ENCODE data around the gene AP4M1.

Gene AP4M1, protein sequence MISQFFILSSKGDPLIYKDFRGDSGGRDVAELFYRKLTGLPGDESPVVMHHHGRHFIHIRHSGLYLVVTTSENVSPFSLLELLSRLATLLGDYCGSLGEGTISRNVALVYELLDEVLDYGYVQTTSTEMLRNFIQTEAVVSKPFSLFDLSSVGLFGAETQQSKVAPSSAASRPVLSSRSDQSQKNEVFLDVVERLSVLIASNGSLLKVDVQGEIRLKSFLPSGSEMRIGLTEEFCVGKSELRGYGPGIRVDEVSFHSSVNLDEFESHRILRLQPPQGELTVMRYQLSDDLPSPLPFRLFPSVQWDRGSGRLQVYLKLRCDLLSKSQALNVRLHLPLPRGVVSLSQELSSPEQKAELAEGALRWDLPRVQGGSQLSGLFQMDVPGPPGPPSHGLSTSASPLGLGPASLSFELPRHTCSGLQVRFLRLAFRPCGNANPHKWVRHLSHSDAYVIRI

DNA sequence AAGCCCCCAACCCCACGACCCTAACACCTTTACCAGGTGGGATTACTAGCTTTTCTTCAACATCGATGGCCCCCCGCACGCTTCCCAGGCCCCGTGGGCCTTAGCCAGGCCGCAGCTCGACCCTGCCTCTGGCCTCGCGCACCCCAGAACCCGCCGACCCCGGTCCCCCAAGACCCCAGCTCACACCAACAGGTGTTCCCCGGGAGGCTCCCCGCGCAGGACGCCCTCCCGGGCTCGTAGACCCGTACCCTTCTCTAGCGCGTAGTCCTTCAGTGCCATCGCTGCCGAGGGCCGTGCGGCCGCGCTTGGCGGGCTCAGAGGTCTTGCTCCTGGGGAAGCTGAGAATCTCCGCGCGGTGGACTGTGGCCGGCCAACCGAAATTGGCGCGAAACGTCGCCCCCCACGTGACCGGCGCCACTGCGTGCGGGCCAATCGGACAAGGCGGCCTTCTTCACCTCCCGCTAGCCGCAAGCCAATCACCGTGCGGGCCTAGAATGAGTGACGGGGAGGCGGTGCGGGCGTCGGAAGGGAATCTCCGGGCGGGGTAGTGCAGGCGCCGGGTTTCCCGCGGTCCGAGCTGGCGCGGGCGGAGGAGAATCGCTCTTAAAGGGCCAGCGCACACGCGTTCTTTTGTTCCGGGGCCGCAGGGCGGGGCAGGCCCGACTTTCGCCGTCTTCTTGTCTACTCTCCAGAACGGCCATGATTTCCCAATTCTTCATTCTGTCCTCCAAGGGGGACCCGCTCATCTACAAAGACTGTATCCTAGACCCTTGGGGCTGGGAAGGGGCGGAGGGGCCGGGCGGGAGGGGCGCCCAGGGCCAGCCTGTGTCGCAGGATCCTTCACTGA, at the start of gene AP4M1, which contains the start of gene MCM7:
AP4M1 (plus strand) TSS at position 628 of the 847 bp plus-strand sequence; CDS start at position 700, 72 bp downstream.
MCM7 (minus strand) TSS at position 382 of the 847 bp plus-strand sequence; CDS start at position 279, 103 bp downstream.
- TF ChIP-seq, protein P1, sequence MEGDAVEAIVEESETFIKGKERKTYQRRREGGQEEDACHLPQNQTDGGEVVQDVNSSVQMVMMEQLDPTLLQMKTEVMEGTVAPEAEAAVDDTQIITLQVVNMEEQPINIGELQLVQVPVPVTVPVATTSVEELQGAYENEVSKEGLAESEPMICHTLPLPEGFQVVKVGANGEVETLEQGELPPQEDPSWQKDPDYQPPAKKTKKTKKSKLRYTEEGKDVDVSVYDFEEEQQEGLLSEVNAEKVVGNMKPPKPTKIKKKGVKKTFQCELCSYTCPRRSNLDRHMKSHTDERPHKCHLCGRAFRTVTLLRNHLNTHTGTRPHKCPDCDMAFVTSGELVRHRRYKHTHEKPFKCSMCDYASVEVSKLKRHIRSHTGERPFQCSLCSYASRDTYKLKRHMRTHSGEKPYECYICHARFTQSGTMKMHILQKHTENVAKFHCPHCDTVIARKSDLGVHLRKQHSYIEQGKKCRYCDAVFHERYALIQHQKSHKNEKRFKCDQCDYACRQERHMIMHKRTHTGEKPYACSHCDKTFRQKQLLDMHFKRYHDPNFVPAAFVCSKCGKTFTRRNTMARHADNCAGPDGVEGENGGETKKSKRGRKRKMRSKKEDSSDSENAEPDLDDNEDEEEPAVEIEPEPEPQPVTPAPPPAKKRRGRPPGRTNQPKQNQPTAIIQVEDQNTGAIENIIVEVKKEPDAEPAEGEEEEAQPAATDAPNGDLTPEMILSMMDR (IDR thresholded peaks at IDR 0.05; ENCODE audit: low read depth, low read length) = no peak
- H3K4me3 ChIP-seq (ENCODE audit: low read depth, low read length) = peak within 1 kb of the TSS; percentile 66
- in situ Hi-C loops (cut with HindIII; ENCODE audit: low sequenced_read_pairs) = no loop called here
- peak; percentile 100 for DNase-seq (ENCODE audit: low read depth, low spot score)

DNA sequence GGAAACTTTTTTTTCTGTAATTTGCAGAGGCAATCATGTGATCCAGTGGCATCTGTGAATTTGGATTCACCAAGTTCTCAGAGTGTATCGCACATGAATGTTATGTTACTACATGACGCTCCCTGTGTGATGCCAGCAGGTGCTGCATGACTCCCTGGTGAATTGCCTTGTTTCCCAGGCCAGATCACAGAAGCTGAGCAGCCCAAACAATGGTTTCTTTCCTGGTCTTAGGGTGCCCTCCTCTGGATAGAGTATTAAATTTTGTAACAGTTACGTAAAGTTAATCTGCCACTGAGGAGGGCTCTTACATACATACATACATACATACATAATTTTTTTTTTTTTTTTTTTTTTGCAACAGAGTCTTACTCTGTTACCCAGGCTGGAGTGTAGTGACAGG, 48.2 kb upstream of the AP4M1 start:
- DNase-seq (ENCODE audit: low read depth, low spot score) = peak; percentile 76
- TF ChIP-seq, protein P1 (IDR thresholded peaks at IDR 0.05; ENCODE audit: low read depth, low read length) = peak; percentile 12
- in situ Hi-C loops (cut with HindIII; ENCODE audit: low sequenced_read_pairs) = no loop called here

DNA sequence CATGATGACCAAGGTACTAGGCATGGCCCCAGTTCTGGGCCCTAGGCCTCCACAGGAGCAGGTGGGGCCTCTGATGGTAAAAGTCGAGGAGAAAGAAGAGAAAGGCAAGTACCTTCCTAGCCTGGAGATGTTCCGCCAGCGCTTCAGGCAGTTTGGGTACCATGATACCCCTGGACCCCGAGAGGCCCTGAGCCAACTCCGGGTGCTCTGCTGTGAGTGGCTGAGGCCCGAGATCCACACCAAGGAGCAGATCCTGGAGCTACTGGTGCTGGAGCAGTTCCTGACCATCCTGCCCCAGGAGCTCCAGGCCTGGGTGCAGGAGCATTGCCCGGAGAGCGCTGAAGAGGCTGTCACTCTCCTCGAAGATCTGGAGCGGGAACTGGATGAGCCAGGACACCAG, 44.4 kb upstream of the AP4M1 start:
- TF ChIP-seq, protein P1 (IDR thresholded peaks at IDR 0.05; ENCODE audit: low read depth, low read length) = no peak
- no peak for DNase-seq (ENCODE audit: low read depth, low spot score)
- in situ Hi-C loops (cut with HindIII; ENCODE audit: low sequenced_read_pairs) = no loop called here
- no peak overlapping the region for H3K4me3 ChIP-seq (ENCODE audit: low read depth, low read length)

More for the DNA sequence above, 48.2 kb upstream of the AP4M1 start:
- H3K4me3 ChIP-seq (ENCODE audit: low read depth, low read length) = no peak overlapping the region

DNA sequence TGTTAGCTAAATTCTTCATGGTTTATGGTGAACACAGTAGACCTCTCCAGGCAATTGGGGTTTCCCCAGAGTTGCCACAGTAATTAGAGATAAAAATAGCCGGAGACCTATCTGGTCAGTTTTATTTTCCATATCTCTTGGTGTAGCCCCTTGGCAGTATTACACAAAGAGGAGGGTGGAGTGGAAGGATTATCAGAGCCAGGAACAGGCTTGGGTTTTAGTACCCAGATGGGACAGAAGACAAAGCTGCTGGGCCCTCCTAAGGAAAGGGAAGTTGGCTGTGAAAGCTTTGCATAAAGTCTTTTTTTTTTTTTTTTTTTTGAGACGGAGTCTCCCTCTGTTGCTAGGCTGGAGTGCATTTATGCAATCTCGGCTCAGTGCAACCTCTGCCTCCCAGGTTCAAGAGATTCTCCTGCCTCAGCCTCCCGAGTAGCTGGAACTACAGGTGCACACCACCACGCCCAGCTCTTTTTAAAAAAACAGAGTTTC, 42.1 kb upstream of the AP4M1 start:
- no peak for DNase-seq (ENCODE audit: low read depth, low spot score)
- in situ Hi-C loops (cut with HindIII; ENCODE audit: low sequenced_read_pairs) = no loop called here
- H3K4me3 ChIP-seq (ENCODE audit: low read depth, low read length) = no peak overlapping the region
- TF ChIP-seq, protein P1 (IDR thresholded peaks at IDR 0.05; ENCODE audit: low read depth, low read length) = no peak

DNA sequence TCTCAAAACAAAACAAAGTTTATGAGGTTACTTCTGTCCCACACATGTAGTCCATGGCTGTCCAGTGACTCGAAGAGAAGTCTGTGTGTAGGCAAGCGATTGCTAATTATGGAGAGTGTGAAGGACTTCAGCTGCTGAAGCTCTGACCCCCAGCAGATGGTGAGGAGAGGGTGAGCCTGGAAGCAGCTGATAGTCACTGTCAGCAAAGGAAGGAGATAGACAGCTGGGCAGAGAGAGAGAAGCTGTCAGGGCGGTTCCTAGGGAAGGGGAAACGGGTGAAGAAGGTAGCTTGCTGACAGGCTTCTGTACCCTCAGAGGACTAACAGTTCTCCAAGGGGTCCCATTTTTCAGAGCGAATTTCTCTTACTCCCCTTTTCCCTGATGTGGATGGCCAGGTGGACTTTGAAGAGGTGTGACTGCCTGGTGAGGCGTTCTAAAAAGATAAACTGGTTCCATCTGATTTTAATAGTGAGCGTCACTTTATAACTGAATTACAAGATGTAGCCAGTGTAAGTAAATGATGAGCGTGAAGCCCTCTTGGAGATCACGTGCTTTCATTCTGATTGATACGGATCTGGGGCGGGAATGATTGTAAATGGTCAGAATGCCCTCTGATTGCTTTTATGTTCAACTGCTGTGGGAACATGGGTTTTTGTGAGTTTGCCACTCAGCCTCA, 39.8 kb upstream of the AP4M1 start:
- H3K4me3 ChIP-seq (ENCODE audit: low read depth, low read length) = no peak overlapping the region
- in situ Hi-C loops (cut with HindIII; ENCODE audit: low sequenced_read_pairs) = no loop called here
- no peak for DNase-seq (ENCODE audit: low read depth, low spot score)
- TF ChIP-seq, protein P1 (IDR thresholded peaks at IDR 0.05; ENCODE audit: low read depth, low read length) = no peak

DNA sequence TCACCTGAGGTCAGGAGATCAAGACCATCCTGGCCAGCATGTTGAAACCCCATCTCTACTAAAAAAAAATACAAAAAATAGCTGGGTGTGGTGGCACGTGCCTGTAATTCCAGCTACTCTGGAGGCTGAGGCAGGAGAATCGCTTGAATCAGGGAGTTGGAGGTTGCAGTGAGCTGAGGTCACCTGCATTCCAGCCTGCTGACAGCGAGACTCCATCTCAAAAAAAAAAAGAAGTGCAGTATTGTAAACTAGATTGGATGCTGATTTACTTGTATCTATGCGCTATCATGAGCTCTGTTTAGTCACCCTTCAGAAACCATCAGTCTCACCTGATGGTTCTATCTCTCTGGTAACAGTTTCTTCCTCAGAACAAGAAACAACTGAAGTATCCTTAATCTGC, 38.1 kb upstream of the AP4M1 start:
- no peak overlapping the region for H3K4me3 ChIP-seq (ENCODE audit: low read depth, low read length)
- no peak for DNase-seq (ENCODE audit: low read depth, low spot score)
- in situ Hi-C loops (cut with HindIII; ENCODE audit: low sequenced_read_pairs) = no loop called here
- TF ChIP-seq, protein P1 (IDR thresholded peaks at IDR 0.05; ENCODE audit: low read depth, low read length) = no peak

All from astrocyte of the spinal cord (primary cell).